ENCODE data around the gene HIGD1C.
"Not testable (repeated sequence)": the region's sequence is repeated elsewhere in the genome, so short reads cannot be mapped to it uniquely, and the experiment has no call there.

HIGD1C gene

GRCh38 chr12:50934371-50934851 lies 17.9 kb upstream of the HIGD1C start:
- no peak for DNase-seq

- no peak for DNase-seq
These were observed 17.1 kb upstream of the HIGD1C start for GRCh38 chr12:50934981-50935807.

- no peak for DNase-seq
These were observed 15.4 kb upstream of the HIGD1C start for GRCh38 chr12:50936821-50937530.

- DNase-seq: no peak
These were observed 14.7 kb upstream of the HIGD1C start for GRCh38 chr12:50937653-50938052.

- DNase-seq: no peak
These were observed 4.3 kb upstream of the HIGD1C start for GRCh38 chr12:50947933-50948626.

- DNase-seq: no peak
These were observed 3.5 kb upstream of the HIGD1C start for GRCh38 chr12:50948798-50949197.

- no peak for DNase-seq
These were observed 2.5 kb upstream of the HIGD1C start for GRCh38 chr12:50949801-50950302.

- no peak for DNase-seq
These were observed 1.2 kb upstream of the HIGD1C start for GRCh38 chr12:50951112-50951511.

- DNase-seq: no peak
These were observed 703 bp downstream of the HIGD1C start for GRCh38 chr12:50953047-50953446.

GRCh38 chr12:50954789-50955188 lies 2.4 kb downstream of the HIGD1C start:
- DNase-seq: not testable (repeated sequence)

GRCh38 chr12:50955288-50955687 lies 2.9 kb downstream of the HIGD1C start:
- DNase-seq: no peak

- DNase-seq: no peak
These were observed 3.4 kb downstream of the HIGD1C start for GRCh38 chr12:50955697-50956096.

GRCh38 chr12:50960130-50960529 lies 7.8 kb downstream of the HIGD1C start:
- no peak for DNase-seq

GRCh38 chr12:50961708-50962107 lies 9.4 kb downstream of the HIGD1C start:
- no peak for DNase-seq

- DNase-seq: no peak
These were observed 12.1 kb downstream of the HIGD1C start for GRCh38 chr12:50964432-50964831.

- no peak for DNase-seq
These were observed 19.6 kb downstream of the HIGD1C start for GRCh38 chr12:50971946-50972345.

GRCh38 chr12:50979369-50980052 lies 27.2 kb downstream of the HIGD1C start:
- no peak for DNase-seq

- DNase-seq: no peak
These were observed 28.2 kb downstream of the HIGD1C start for GRCh38 chr12:50980545-50980944.

GRCh38 chr12:50981319-50982239 lies 29.2 kb downstream of the HIGD1C start:
- DNase-seq: no peak

- no peak for DNase-seq
These were observed 32.4 kb downstream of the HIGD1C start for GRCh38 chr12:50984586-50985298.

- DNase-seq: no peak
These were observed 33.0 kb downstream of the HIGD1C start for GRCh38 chr12:50985322-50985721.
